Spinal cord (tissue), 10 donors: ENCODE results near the gene RPTOR. TPM values are rescaled to one million over a fixed set of nuclear protein-coding genes. Genes with fewer than 3 reads are reported as not detected.
"Not testable (repeated sequence)": the region's sequence is repeated elsewhere in the genome, so short reads cannot be mapped to it uniquely, and the experiment has no call there.

Experiments
- DNase-seq, 6 donors: peaks; one replicate each; pipeline versions ENCODE4 v3.0.0 to v3.0.0-alpha.2; 2013 to 2015; ENCODE audit warnings: low spot score in 6 of 6, low read depth in 4 of 6
- H3K27ac ChIP-seq: one replicate; pipeline ENCODE4 v1.5.1; 2013; ENCODE audit warnings: low read depth, low read length, control low read depth
- H3K27me3 ChIP-seq: one replicate; pipeline ENCODE4 v1.6.1; 2013; ENCODE audit warnings: low read length; ENCODE audit not compliant: control insufficient read depth, insufficient read depth
- H3K36me3 ChIP-seq: one replicate; pipeline ENCODE4 v1.6.1; 2013; ENCODE audit warnings: low read length; ENCODE audit not compliant: control insufficient read depth, insufficient read depth
- H3K4me1 ChIP-seq: one replicate; pipeline ENCODE4 v1.6.1; 2013; ENCODE audit warnings: low read length; ENCODE audit not compliant: control insufficient read depth, insufficient read depth
- H3K4me3 ChIP-seq: one replicate; pipeline ENCODE4 v1.5.1; 2013; ENCODE audit warnings: low read depth, low read length, control low read depth
- H3K9me3 ChIP-seq: one replicate; pipeline ENCODE4 v1.6.1; 2013; ENCODE audit warnings: low read length; ENCODE audit not compliant: control insufficient read depth, insufficient read depth
- WGBS: methylation state at CpG from one replicate; pipeline ENCODE4 v1.1.5; 2013; ENCODE audit warnings: missing lambda C conversion rate; ENCODE audit not compliant: insufficient coverage; 5-methylcytosine and 5-hydroxymethylcytosine counted together
- polyA plus RNA-seq, 2 donors: library from polyadenylated mRNA; unstranded; fragments of 120-200 nt; gene quantifications; one replicate each; pipeline ENCODE4 v1.2.1, GENCODE V29; 2013; ENCODE audit not compliant: insufficient read length in 2 of 2
- total RNA-seq, 2 donors: library from RNA; depleted of rRNA in 1 of 2; stranded (reverse); fragments of 120-200 nt in 1 of 2; fragments of >200 nt in 1 of 2; gene quantifications; one replicate each; pipeline versions ENCODE4 v1.2.3 to v1.2.4, GENCODE V29; 2013 to 2014
- donor health status: healthy.

The RPTOR gene
- total and polyA plus RNA-seq, 4 donors, result 17.1 to 27.2 (median 21.6) TPM

DNA sequence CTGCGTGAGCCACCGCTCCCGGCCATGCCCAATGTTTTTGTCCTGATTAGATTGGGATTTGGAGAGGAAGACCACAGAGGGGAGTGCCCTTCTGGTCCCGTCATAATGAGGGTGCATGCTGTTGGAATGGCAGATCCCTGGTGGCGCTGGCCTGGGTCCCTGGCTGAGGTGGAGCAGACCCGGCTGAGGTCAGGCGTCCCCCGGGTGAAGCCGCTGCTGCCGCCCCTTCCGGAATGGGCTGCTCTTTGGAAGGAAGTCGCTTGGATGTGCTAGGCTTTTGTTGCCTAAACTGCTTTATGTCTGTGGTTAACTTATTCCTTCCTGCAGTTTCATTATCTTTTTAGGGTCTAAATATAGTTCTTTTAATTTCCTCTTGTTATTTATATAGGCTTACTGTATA lies 326.7 kb downstream of the RPTOR start:
- Histone ChIP-seq H3K27ac (no peak overlapping the region), H3K36me3 (peaks cover 11% of the 10 kb centered on the region), H3K27me3 (no peaks in the 10 kb centered on the region), H3K4me1 (peaks cover 33% of the 10 kb centered on the region), H3K4me3 (no peak overlapping the region), H3K9me3 (no peaks in the 10 kb centered on the region)
- DNase-seq, result no peak
- 87% methylated on average over 11 of the region's 12 CpGs for WGBS

DNA sequence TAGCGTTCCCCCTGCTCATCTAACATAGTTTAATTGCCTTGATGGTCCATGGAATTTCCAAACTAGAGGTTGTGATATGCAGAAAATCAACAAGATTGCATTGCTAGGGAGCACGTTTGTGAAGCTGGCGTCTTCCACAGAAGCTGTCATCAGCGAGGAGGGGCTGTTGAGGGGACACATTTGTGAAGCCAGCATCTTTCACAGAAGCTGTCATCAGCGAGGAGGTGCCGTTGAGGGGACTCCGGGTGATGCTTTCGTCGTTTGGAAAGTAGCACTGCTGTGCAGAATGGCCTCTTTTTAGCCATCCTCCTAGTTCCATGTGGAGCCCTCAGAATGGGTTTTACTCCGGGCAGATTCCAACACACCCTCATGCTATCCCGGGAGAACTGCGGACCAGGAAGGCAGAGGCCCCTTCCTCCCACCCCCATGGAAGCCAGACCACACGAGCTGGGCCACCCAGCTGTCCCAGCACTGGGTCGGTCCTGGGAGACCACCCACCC lies 327.4 kb downstream of the RPTOR start:
- WGBS, result 42% methylated on average over 11 of the region's 14 CpGs

DNA sequence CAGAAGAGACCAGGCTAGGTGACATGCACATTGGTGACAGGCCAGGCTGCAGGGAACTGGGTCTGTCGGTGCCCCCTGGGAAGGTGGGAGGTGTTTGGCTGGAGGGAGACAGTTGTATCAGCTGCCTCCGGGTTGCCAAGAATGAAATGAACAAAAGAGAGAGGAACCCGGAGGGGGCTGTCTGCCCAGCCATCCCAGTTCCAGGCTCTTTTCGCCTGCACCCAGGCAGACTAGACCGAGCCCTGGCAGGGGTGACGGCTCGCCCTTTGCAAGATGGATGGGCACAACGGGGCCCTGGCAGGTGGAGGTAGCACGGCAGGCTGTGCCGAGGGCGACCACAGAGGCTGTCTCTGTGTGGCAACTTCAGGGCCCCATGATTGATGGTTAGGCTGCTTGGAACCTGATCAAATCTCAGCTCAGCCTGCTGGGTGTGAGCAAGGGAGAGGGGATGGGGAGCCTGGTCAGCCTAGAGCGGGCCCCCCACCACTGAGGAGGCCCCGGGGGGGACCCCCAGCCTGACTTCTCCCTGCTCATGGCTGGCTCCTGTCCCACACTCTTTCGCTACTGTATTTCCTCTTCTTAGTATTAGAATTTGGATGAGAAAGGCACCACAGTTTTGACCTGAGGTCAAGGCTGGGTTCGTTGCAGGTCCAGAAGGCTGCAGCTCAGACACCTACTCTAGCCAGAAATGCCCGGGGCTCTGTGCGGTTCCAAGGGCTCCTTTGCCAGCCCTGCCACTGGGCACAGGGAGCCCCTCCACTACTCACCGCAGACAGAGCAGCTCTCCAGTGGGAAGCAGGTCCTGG lies 328.1 kb downstream of the RPTOR start:
- 12% methylated on average over 12 of the region's 18 CpGs for WGBS
- no peak overlapping the region for H3K27ac ChIP-seq
- peak in 2 of 6 donors; percentile 80 for DNase-seq

More for the DNA sequence above, 327.4 kb downstream of the RPTOR start:
- H3K27me3 ChIP-seq, result no peaks in the 10 kb centered on the region
- peaks cover 16% of the 10 kb centered on the region for H3K36me3 ChIP-seq
- peak in 2 of 6 donors; percentile 63 to 83 for DNase-seq
- peaks cover 33% of the 10 kb centered on the region for H3K4me1 ChIP-seq
- no peaks in the 10 kb centered on the region for H3K9me3 ChIP-seq
- no peak overlapping the region for H3K27ac ChIP-seq
- H3K4me3 ChIP-seq, result no peak overlapping the region

DNA sequence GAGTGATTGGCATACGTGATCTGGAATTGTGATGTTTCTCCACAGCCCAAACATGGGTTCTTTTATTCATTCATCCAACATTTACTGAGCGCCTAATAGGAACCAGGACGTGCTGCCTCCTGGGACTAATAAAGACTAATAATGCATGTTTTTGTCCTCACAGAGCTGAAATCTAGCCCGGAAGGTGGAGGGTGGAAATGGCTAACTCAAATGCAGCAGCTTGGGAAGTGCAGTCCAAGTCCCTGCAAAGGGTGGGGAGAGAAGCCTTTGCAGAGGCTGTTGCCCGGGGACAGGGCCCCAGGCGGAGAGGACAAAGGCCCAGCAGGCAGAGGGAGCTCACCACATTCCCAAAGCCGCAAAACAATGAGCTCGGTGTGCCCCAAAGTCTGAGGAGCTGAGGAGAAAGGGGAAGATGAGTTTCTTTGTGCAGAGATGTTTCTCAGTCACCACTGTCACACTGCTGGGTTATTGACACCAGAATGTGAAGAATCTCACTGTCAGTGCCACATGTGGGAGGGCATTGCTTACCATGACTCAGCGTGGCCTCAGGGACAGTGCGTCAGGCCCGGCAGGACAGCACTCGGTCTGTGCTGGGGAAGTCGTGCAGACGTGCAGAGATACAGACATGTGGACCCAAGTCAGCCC lies 328.8 kb downstream of the RPTOR start:
- peak in 2 of 6 donors; percentile 59 to 87 for DNase-seq
- Histone ChIP-seq H3K4me3 (no peak overlapping the region), H3K27ac (no peak overlapping the region)

More for the DNA sequence above, 328.1 kb downstream of the RPTOR start:
- no peaks in the 10 kb centered on the region for H3K9me3 ChIP-seq
- peaks cover 19% of the 10 kb centered on the region for H3K36me3 ChIP-seq
- no peak overlapping the region for H3K4me3 ChIP-seq
- no peaks in the 10 kb centered on the region for H3K27me3 ChIP-seq
- H3K4me1 ChIP-seq, result peaks cover 36% of the 10 kb centered on the region

DNA sequence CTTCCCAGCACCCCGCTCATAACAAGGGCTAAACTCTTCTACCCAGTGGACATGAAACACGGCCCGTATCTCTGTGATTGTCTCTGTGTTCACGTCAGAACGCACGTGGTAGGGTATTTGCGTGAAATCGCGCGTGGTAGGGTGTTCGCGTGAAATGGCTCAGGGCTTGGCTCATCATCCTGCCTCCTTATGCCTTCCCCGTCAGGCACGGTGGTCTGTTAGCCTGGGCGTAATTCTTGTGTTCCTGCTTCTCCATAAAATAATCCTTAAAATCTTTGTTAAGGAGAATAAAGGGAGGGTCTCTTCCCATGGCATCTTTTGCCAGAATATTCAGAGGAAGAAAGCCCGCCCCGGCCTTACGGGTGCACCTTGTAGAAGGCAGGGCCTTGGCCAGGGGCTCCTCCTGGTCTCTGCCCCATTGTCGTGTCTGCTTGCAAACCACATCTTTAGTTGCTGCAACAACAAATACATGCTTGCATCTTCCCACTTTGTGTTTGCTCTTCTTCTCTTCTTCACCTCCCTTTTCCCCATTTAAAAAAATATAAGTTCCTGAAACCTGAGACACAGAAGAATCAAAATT lies 330.3 kb downstream of the RPTOR start:
- no peaks in the 10 kb centered on the region for H3K27me3 ChIP-seq
- H3K4me1 ChIP-seq, result peaks cover 39% of the 10 kb centered on the region
- H3K27ac ChIP-seq, result no peak overlapping the region
- peaks cover 30% of the 10 kb centered on the region for H3K36me3 ChIP-seq
- H3K4me3 ChIP-seq, result no peak overlapping the region
- no peaks in the 10 kb centered on the region for H3K9me3 ChIP-seq
- no peak for DNase-seq
- 93% methylated on average over 10 of the region's 19 CpGs for WGBS

More for the DNA sequence above, 328.8 kb downstream of the RPTOR start:
- Histone ChIP-seq H3K4me1 (peaks cover 39% of the 10 kb centered on the region), H3K9me3 (no peaks in the 10 kb centered on the region), H3K36me3 (peaks cover 20% of the 10 kb centered on the region), H3K27me3 (no peaks in the 10 kb centered on the region)
- WGBS, result 24% methylated on average over 11 of the region's 14 CpGs

DNA sequence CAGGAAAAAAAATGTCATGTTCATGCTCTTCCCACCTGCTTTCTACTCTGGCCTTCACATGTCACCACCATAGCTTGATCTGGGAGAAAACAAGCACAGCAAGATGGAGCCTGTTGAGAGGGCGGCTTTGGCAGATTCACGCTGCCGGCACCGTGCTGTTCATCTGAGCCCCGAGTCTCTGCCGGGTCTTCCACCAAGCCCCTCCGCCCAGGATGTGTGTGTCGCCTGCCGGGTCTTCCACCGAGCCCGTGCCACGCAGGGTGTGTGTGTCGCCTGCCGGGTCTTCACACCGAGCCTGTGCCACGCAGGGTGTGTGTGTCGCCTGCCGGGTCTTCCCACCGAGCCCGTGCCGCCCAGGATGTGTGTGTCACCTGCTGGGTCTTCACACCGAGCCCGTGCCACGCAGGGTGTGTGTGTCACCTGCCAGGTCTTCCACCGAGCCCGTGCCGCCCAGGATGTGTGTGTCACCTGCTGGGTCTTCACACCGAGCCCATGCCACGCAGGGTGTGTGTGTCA lies 330.9 kb downstream of the RPTOR start:
- not testable (repeated sequence) for H3K4me3 ChIP-seq, H3K27me3 ChIP-seq, H3K27ac ChIP-seq, DNase-seq, H3K9me3 ChIP-seq
- peaks cover 39% of the 10 kb centered on the region for H3K4me1 ChIP-seq
- 92% methylated on average over 27 of the region's 29 CpGs for WGBS
- H3K36me3 ChIP-seq, result peaks cover 35% of the 10 kb centered on the region

DNA sequence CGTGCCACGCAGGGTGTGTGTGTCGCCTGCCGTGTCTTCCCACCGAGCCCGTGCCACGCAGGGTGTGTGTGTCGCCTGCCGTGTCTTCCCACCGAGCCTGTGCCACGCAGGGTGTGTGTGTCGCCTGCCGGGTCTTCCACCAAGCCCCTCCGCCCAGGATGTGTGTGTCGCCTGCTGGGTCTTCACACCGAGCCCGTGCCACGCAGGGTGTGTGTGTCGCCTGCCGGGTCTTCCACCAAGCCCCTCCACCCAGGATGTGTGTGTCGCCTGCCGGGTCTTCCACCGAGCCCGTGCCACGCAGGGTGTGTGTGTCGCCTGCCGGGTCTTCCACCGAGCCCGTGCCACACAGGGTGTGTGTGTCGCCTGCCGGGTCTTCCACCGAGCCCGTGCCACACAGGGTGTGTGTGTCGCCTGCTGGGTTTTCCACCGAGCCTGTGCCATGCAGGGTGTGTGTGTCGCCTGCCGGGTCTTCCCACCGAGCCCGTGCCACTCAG lies 331.9 kb downstream of the RPTOR start:
- not testable (repeated sequence) for H3K4me3 ChIP-seq, H3K27me3 ChIP-seq, H3K9me3 ChIP-seq, DNase-seq, H3K27ac ChIP-seq
- WGBS, result 95% methylated on average over 32 of the region's 39 CpGs
- Histone ChIP-seq H3K4me1 (peaks cover 34% of the 10 kb centered on the region), H3K36me3 (peaks cover 39% of the 10 kb centered on the region)

DNA sequence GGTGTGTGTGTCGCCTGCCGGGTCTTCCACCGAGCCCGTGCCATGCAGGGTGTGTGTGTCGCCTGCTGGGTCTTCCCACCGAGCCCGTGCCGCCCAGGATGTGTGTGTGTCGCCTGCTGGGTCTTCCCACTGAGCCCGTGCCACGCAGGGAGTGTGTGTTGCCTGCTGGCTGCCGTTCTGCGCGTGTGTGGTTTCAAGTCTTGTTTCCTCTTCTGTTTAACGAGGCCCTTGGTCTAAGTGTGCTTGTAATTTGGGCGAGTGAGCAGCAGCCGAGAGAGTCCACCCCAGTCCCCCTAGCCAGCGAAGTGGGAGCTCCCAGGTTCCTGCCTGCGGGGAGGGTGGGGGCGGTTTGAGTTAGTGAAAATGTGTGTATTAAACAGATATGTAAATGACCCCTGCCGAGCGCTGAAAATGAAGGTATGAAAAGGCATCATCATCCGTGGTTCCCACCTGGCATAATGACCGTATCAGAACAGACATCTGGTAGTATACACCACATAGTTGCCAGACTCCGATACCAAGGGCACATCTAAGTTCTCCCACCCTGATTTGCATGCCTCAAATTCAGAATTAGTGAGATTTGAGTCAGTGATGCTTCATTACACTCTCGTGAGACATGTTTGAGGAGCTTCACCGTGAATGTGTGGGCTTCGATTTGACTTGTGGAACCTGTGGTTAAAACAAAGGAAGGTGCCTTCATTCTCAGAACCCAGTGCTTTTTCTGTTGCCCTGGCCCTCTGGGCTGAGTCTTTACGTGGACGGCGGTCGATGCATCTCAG lies 332.5 kb downstream of the RPTOR start:
- Histone ChIP-seq H3K9me3 (no peaks in the 10 kb centered on the region), H3K27ac (no peak overlapping the region), H3K36me3 (peaks cover 41% of the 10 kb centered on the region)

More for the DNA sequence above, 332.5 kb downstream of the RPTOR start:
- Histone ChIP-seq H3K4me1 (peaks cover 28% of the 10 kb centered on the region), H3K27me3 (no peaks in the 10 kb centered on the region), H3K4me3 (no peak overlapping the region)
- DNase-seq, result peak in 1 of 6 donors; percentile 29
- 74% methylated on average over 32 of the region's 32 CpGs for WGBS
